GM12878 (cell line): Measurements from ENCODE around the gene PRCD. TPM values are rescaled to one million over a fixed set of nuclear protein-coding genes. Genes with fewer than 3 reads are reported as not detected.

ENCODE experiments used
- ATAC-seq: fragments of 200-7000 bp; cut with Tn5 transposase; 3 replicates; pipeline ENCODE4 v1.9.1; 2020; ENCODE audit warnings: mild to moderate bottlenecking, moderate library complexity
- BruUV-seq: library from RNA; stranded (reverse); fragments of 400-500 nt; replicated peaks from 2 replicates; lab custom pipeline; 2021; lab: Mats Ljungman, UMichigan
- CTCF ChIA-PET: fragments of 300-600 bp; sonication (Branson Sonifier 250); formaldehyde crosslinking; extraction: SDS; loops from one replicate; lab custom pipeline; 2021; ENCODE audit warnings: inconsistent platforms; lab: Yijun Ruan, JAX
- POLR2A ChIA-PET: fragments of 350-600 bp; formaldehyde crosslinking; extraction: SDS; loops from one replicate; lab custom pipeline; 2021; ENCODE audit warnings: inconsistent platforms; lab: Charles Lee
- RAD21 ChIA-PET: fragments of 300-600 bp; sonication (Branson Sonifier 250); formaldehyde crosslinking; loops from one replicate; lab custom pipeline; 2023; ENCODE audit warnings: antibody characterized with exemption; ENCODE audit not compliant: unreplicated experiment; lab: Charles Lee
- SMC1A ChIA-PET: fragments of 300-600 bp; sonication (Branson Sonifier 250); formaldehyde crosslinking; loops from one replicate; lab custom pipeline; 2023; ENCODE audit not compliant: unreplicated experiment, uncharacterized antibody; lab: Charles Lee
- DNase-seq: peaks from one replicate; pipeline ENCODE4 v3.0.0-alpha.2; 2011; ENCODE audit warnings: low read depth, low spot score
- FAIRE-seq: peaks from 3 replicates; lab custom pipeline; 2011; peaks lifted over from hg19 to GRCh38; lab: Jason Lieb, UNC
- H2AFZ ChIP-seq: 2 replicates; pipeline ENCODE4 v1.6.0; 2011; ENCODE audit warnings: low read depth, low read length, control low read depth; ENCODE audit not compliant: control insufficient read depth
- H3K27ac ChIP-seq: 2 replicates; pipeline ENCODE4 v1.5.1; 2011; ENCODE audit warnings: control low read depth; ENCODE audit not compliant: control insufficient read depth, insufficient read depth
- H3K27me3 ChIP-seq, 2 experiments: replicated peaks in 1 of 2; 2 replicates each; pipeline versions ENCODE4 v1.6.0 to v1.6.1; 2011; ENCODE audit warnings: low read length in 1 of 2; ENCODE audit not compliant: control insufficient read depth in 2 of 2, insufficient read depth in 2 of 2
- H3K36me3 ChIP-seq, 2 experiments: 2 replicates each; pipeline ENCODE4 v1.5.1; 2011; ENCODE audit warnings: low read length in 1 of 2; ENCODE audit not compliant: control insufficient read depth in 2 of 2, insufficient read depth in 2 of 2
- H3K4me1 ChIP-seq: 2 replicates; pipeline ENCODE4 v1.6.1; 2011; ENCODE audit warnings: mild to moderate bottlenecking, low read length, moderate library complexity, mixed read lengths; ENCODE audit not compliant: control insufficient read depth, insufficient read depth
- H3K4me2 ChIP-seq: 2 replicates; pipeline ENCODE4 v1.6.0; 2011; ENCODE audit warnings: control low read depth; ENCODE audit not compliant: control insufficient read depth, insufficient read depth
- H3K4me3 ChIP-seq: fragments of 200-600 bp; sonication (generic); 2 replicates; pipeline ENCODE4 v1.5.1; 2016
- H3K79me2 ChIP-seq: 2 replicates; pipeline ENCODE4 v1.6.0; 2011; ENCODE audit warnings: low read length; ENCODE audit not compliant: control insufficient read depth, insufficient read depth
- H3K9ac ChIP-seq: 2 replicates; pipeline ENCODE4 v1.8.0; 2011; ENCODE audit warnings: low read length, control low read depth, mixed read lengths; ENCODE audit not compliant: control insufficient read depth, insufficient read depth
- H3K9me3 ChIP-seq: replicated peaks from 3 replicates; pipeline ENCODE4 v1.5.1; 2011; ENCODE audit warnings: mild to moderate bottlenecking, low read length; ENCODE audit not compliant: control insufficient read depth, insufficient read depth
- H4K20me1 ChIP-seq: 2 replicates; pipeline ENCODE4 v1.6.0; 2011; ENCODE audit not compliant: control insufficient read depth, insufficient read depth
- CBX3 ChIP-seq: fragments of 200-600 bp; sonication (generic); IDR thresholded peaks from 2 replicates; pipeline ENCODE4 v1.6.1; 2016; ENCODE audit warnings: low read depth, borderline replicate concordance
- CHD4 ChIP-seq: fragments of 200-600 bp; sonication (generic); IDR thresholded peaks from 2 replicates; pipeline ENCODE4 v1.6.1; 2016; ENCODE audit warnings: mild to moderate bottlenecking
- DPF2 ChIP-seq: fragments of 450-650 bp; IDR thresholded peaks from 2 replicates; pipeline ENCODE4 v1.6.1; 2017; ENCODE audit warnings: mild to moderate bottlenecking
- GATAD2B ChIP-seq: fragments of 450-650 bp; conservative IDR thresholded peaks from 2 replicates; pipeline ENCODE4 v1.6.1; 2017; ENCODE audit warnings: low read depth, mild to moderate bottlenecking, moderate library complexity
- HDAC2 ChIP-seq: fragments of 200-600 bp; sonication (generic); IDR thresholded peaks from 2 replicates; pipeline ENCODE4 v1.6.1; 2017
- HDGF ChIP-seq: fragments of 450-650 bp; IDR thresholded peaks from 2 replicates; pipeline ENCODE4 v1.6.1; 2016; ENCODE audit warnings: antibody characterized with exemption
- IKZF1 ChIP-seq: fragments of 450-650 bp; conservative IDR thresholded peaks from 2 replicates; pipeline ENCODE4 v1.6.1; 2017; ENCODE audit warnings: antibody characterized with exemption, mild to moderate bottlenecking
- LARP7 ChIP-seq: fragments of 450-650 bp; IDR thresholded peaks from 2 replicates; pipeline ENCODE4 v1.6.1; 2017; ENCODE audit warnings: mild to moderate bottlenecking
- MEF2B ChIP-seq: fragments of 450-650 bp; IDR thresholded peaks from 2 replicates; pipeline ENCODE4 v1.6.1; 2018; ENCODE audit warnings: mild to moderate bottlenecking, moderate library complexity; ENCODE audit not compliant: partially characterized antibody, poor library complexity, severe bottlenecking
- NR2C1 ChIP-seq: fragments of 450-650 bp; IDR thresholded peaks from 2 replicates; pipeline ENCODE4 v1.6.1; 2017; ENCODE audit warnings: antibody characterized with exemption, mild to moderate bottlenecking, moderate library complexity
- POLR2AphosphoS5 ChIP-seq: IDR thresholded peaks from 2 replicates; pipeline ENCODE4 v1.6.1; 2011; ENCODE audit warnings: mild to moderate bottlenecking, low read length, inconsistent platforms
- POU2F2 ChIP-seq: IDR thresholded peaks from 3 replicates; pipeline ENCODE4 v1.6.1; 2011; ENCODE audit warnings: low read depth, mild to moderate bottlenecking, low read length, borderline replicate concordance
- RAD51 ChIP-seq: fragments of 450-650 bp; IDR thresholded peaks from 2 replicates; pipeline ENCODE4 v1.6.1; 2016; ENCODE audit warnings: moderate library complexity, mild to moderate bottlenecking, inconsistent platforms
- RCOR1 ChIP-seq: conservative IDR thresholded peaks from 2 replicates; pipeline ENCODE4 v1.6.1; 2012; ENCODE audit warnings: low read depth, low read length, improper control_type of control experiment
- SMAD1 ChIP-seq: fragments of 450-650 bp; IDR thresholded peaks from 2 replicates; pipeline ENCODE4 v1.6.1; 2018; ENCODE audit warnings: mild to moderate bottlenecking, low read depth; ENCODE audit not compliant: partially characterized antibody
- TAF1 ChIP-seq: IDR thresholded peaks from 2 replicates; pipeline ENCODE4 v1.6.1; 2011; ENCODE audit warnings: mild to moderate bottlenecking, low read depth, low read length, borderline replicate concordance
- TBL1XR1 ChIP-seq: IDR thresholded peaks from 2 replicates; pipeline ENCODE4 v1.6.1; 2012; ENCODE audit warnings: low read depth, low read length, improper control_type of control experiment
- TCF3 ChIP-seq: IDR thresholded peaks from 2 replicates; pipeline ENCODE4 v1.6.1; 2012; ENCODE audit warnings: low read depth, mild to moderate bottlenecking, low read length, borderline replicate concordance; ENCODE audit not compliant: insufficient read depth
- TCF7 ChIP-seq: IDR thresholded peaks from 2 replicates; pipeline ENCODE4 v1.6.1; 2014; ENCODE audit warnings: antibody characterized with exemption, borderline replicate concordance
- ZNF24 ChIP-seq: fragments of 450-650 bp; IDR thresholded peaks from 2 replicates; pipeline ENCODE4 v1.6.1; 2017; ENCODE audit warnings: antibody characterized with exemption, mild to moderate bottlenecking
- ZNF274 ChIP-seq: IDR thresholded peaks from one replicate; pipeline ENCODE4 v1.8.0; 2011; ENCODE audit not compliant: insufficient read length, insufficient read depth
- ZNF622 ChIP-seq: fragments of 450-650 bp; IDR thresholded peaks from 2 replicates; pipeline ENCODE4 v1.6.1; 2017; ENCODE audit warnings: mild to moderate bottlenecking, inconsistent platforms
- WGBS: methylation state at CpG from one replicate; pipeline ENCODE4 v1.1.6; 2016; ENCODE audit warnings: low lambda C conversion rate; ENCODE audit not compliant: insufficient replicate concordance, insufficient coverage; ENCODE audit errors: missing lambda C conversion rate; 5-methylcytosine and 5-hydroxymethylcytosine counted together
- in situ Hi-C: fragments of 300-500 bp; cut with MboI; formaldehyde crosslinking; loops from 9 replicates; pipeline ENCODE4 v1.14.3; 2018; ENCODE audit warnings: mixed read lengths
- intact Hi-C: fragments of 100-400 bp; cut with micrococcal nuclease; formaldehyde crosslinking; loops from one replicate; pipeline ENCODE4 v1.14.2; 2022; ENCODE audit not compliant: unreplicated experiment
- polyA plus RNA-seq, 11 experiments: library from polyadenylated mRNA; depleted of rRNA in 4 of 11; unstranded in 6 of 11; stranded (reverse) in 5 of 11; fragments of >200 nt; fragmentation: Nextera tagmentation in 4 of 11; fragmentation: Illumina TruSeq in 1 of 11; extraction: Ambion mirVana in 4 of 11; extraction: Trizol in 1 of 11; gene quantifications; 1 replicate in 1 of 11; 2 replicates in 10 of 11; pipeline versions ENCODE4 v1.2.1 to v1.2.3, GENCODE V29; 2011 to 2016; ENCODE audit warnings: inconsistent platforms in 2 of 11, missing spikeins in 2 of 11, low read depth in 1 of 11
- total RNA-seq, 4 experiments: library from RNA; depleted of rRNA in 3 of 4; stranded (reverse); fragments of >200 nt in 3 of 4; fragmentation: Illumina TruSeq in 1 of 4; extraction: Trizol in 1 of 4; gene quantifications; 2 replicates each; pipeline versions ENCODE4 v1.2.1 to v1.2.3, GENCODE V29; 2013 to 2021
- TF ChIP-seq, protein P1 (sequence below): fragments of 450-650 bp; IDR thresholded peaks from 2 replicates; pipeline ENCODE4 v1.6.1; 2016; ENCODE audit warnings: mild to moderate bottlenecking
- TF ChIP-seq, protein P2 (sequence below): fragments of 450-650 bp; IDR thresholded peaks from 2 replicates; pipeline ENCODE4 v1.6.1; 2016; ENCODE audit warnings: mild to moderate bottlenecking

Gene PRCD
- total and polyA plus RNA-seq, 10 of the 15 experiments (the other 5 are each of a cell fraction or from before 2014, with no cell fraction given), result 0.18 to 0.95 (median 0.34) TPM; not detected in 4

DNA sequence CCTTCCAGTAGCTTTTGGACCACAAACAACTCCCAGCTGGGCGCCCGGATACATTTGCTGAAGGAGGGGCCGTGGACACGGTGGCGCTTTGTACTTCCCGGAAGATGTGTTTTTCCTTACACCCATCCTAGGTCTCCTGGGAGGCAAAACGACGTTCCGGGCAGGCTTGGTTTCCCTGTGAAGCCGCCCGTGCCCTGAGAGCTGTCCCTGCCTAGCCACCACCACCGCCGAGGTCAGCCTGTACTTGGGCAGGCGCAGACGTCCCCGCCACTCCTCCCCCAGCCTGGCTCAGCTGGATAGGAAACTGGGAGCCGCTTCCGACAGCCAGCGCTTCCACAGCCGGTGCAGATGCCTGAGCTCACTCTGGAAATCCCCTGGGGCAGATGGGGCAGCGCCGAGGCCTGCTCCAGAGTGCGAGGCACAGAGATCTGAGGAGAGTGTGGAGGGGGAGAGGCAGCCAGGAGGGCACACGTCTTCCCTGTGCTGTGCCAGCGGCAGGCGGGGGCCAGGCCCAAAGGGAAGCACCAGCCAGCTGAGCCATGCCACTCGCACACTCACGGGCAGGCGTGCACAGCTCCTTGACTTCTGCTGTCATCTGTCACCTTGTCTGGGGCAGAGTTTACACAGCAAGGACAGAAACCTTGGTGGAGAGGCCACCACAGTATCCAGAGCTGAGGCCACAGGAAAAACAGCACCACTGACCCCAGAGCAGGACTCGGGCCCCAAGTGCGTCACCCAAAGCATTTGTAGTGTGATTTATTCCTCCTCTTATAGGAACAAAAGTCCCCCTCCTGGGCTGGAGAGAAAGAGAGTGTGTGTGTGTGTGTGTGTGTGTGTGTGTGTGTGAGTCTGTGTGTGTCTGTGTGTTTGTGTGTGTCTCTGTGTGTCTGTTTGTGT is 41.6 kb upstream of the PRCD start:
- no peak for DNase-seq
- no peak for FAIRE-seq
- Histone ChIP-seq H3K79me2 (peaks cover 63% of the 10 kb centered on the region), H3K27ac (peak overlapping the region; percentile 86), H4K20me1 (no peaks in the 10 kb centered on the region), H2AFZ (no peak overlapping the region), H3K36me3 (no peaks in the 10 kb centered on the region; a peak in 3 of 4 replicates), H3K27me3 (no peaks in the 10 kb centered on the region), H3K4me1 (peaks cover 66% of the 10 kb centered on the region), H3K9me3 (no peaks in the 10 kb centered on the region), H3K4me3 (peak overlapping the region; percentile 96), H3K9ac (peak overlapping the region; percentile 81), H3K4me2 (peak overlapping the region; percentile 88)
- intact Hi-C loops (no loop called here), in situ Hi-C loops (no loop called here)
- RAD21 ChIA-PET, result interaction anchor here (0.9 to 5.4 kb wide), 6 partner anchors 9 to 31 kb away, joined by 4 to 34 read pairs (median 6); partner anchors contain the start of gene AANAT
- no TSS peak for BruUV-seq
- CTCF ChIA-PET, result interaction anchor here (0.8 to 3.1 kb wide), 8 partner anchors 13 to 174 kb away, joined by 3 to 15 read pairs (median 6); partner anchors contain the start of gene AANAT
- WGBS, result 34% methylated on average over 31 of the region's 31 CpGs
- SMC1A ChIA-PET, result interaction anchor here (1.0 to 8.7 kb wide), 7 partner anchors 10 to 53 kb away, joined by 3 to 115 read pairs (median 4); partner anchors contain the start of gene AANAT
- peak; percentile 26 for ATAC-seq
- POLR2A ChIA-PET, result interaction anchor here (0.5 to 9.0 kb wide), 8 partner anchors 8 to 69 kb away, joined by 3 to 101 read pairs (median 8); partner anchors contain the start of gene AANAT
- no peak for TF ChIP-seq CBX3
- peak; percentile 81 for TF ChIP-seq GATAD2B
- TF ChIP-seq RAD51, result no peak
- no peak for TF ChIP-seq CHD4
- no peak for TF ChIP-seq ZNF274
- TF ChIP-seq DPF2, result peak; percentile 68; the same call in 1 of the 2 replicates
- TF ChIP-seq ZNF24, result no peak
- no peak for TF ChIP-seq NR2C1
- TF ChIP-seq, protein P1, sequence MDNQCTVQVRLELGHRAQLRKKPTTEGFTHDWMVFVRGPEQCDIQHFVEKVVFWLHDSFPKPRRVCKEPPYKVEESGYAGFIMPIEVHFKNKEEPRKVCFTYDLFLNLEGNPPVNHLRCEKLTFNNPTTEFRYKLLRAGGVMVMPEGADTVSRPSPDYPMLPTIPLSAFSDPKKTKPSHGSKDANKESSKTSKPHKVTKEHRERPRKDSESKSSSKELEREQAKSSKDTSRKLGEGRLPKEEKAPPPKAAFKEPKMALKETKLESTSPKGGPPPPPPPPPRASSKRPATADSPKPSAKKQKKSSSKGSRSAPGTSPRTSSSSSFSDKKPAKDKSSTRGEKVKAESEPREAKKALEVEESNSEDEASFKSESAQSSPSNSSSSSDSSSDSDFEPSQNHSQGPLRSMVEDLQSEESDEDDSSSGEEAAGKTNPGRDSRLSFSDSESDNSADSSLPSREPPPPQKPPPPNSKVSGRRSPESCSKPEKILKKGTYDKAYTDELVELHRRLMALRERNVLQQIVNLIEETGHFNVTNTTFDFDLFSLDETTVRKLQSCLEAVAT, result peak; percentile 73; the same call in 1 of the 2 replicates
- TF ChIP-seq LARP7, result peak; percentile 49; the same call in 1 of the 2 replicates
- peak; percentile 71; the same call in 1 of the 2 replicates for TF ChIP-seq HDGF
- peak; percentile 89 for TF ChIP-seq IKZF1
- TF ChIP-seq TCF3, result 0 out of 2 replicates have a peak, but pooled peaks have one; percentile 16
- no peak for TF ChIP-seq TBL1XR1
- no peak for TF ChIP-seq ZNF622
- TF ChIP-seq RCOR1, result no peak
- no peak for TF ChIP-seq TCF7
- TF ChIP-seq SMAD1, result no peak
- TF ChIP-seq TAF1, result 0 out of 2 replicates have a peak, but pooled peaks have one; percentile 9
- TF ChIP-seq POU2F2, result 0 out of 3 replicates have a peak, but pooled peaks have one; percentile 7
- TF ChIP-seq HDAC2, result no peak
- TF ChIP-seq, protein P2, sequence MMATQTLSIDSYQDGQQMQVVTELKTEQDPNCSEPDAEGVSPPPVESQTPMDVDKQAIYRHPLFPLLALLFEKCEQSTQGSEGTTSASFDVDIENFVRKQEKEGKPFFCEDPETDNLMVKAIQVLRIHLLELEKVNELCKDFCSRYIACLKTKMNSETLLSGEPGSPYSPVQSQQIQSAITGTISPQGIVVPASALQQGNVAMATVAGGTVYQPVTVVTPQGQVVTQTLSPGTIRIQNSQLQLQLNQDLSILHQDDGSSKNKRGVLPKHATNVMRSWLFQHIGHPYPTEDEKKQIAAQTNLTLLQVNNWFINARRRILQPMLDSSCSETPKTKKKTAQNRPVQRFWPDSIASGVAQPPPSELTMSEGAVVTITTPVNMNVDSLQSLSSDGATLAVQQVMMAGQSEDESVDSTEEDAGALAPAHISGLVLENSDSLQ, result peak; percentile 30; the same call in 1 of the 2 replicates
- peak; percentile 51; the same call in 1 of the 2 replicates for TF ChIP-seq POLR2AphosphoS5
- TF ChIP-seq MEF2B, result no peak
